Ecto neural progenitor cell (in vitro differentiated cells): Measurements from ENCODE around the gene SPRR5.

Experiments used
- DNase-seq: peaks from one replicate; pipeline ENCODE4 v3.0.0-alpha.2; 2018; ENCODE audit warnings: low spot score

SPRR5 gene

DNA sequence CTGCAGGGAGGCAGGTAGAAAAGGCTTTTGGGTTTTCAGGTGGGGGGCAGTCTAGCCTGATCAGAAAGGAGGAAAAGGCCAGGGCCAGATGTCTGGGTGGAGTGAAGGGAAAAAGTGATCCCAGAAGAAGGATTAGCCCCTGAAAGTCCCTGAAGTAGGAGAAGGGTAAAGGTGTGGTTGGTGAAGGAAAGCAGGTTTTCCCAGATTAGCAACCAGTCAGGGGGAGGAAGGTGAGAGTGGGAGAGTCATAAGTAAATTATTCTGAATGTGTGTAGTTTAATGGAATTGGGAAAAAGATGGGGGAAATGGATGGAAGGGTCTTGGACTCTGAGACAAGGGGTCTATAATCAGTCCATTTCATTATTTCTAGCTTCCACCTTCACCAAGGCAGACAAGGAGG lies 36.2 kb downstream of the SPRR5 start:
- no peak for DNase-seq

GRCh38 chr1:152983743-152984142 lies 36.7 kb downstream of the SPRR5 start, which contains the start of gene SPRR1A:
Gene SPRR1A (plus strand): TSS chr1:152984081. CDS start chr1:152985231, 1,150 bp downstream.
- no peak for DNase-seq

DNA sequence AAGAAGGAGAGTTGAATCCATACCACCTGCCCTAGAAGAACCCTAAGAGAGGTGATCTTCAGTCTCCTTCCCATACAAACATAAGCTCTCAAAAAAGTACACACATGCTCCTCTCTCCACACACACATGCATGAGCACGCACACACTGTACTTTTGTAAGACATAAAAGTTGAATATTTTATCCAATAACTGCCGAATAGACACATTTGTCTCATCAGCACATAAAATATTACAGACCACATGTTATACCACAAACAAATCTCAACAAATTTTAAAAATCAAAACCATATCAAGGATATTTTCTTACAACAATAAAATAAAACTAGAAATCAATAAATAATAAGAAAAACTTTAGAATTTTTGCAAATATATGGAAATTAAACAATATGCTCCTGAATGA lies 39.6 kb downstream of the SPRR5 start:
- no peak for DNase-seq

GRCh38 chr1:152993186-152993585 lies 46.2 kb downstream of the SPRR5 start:
- DNase-seq = no peak

DNA sequence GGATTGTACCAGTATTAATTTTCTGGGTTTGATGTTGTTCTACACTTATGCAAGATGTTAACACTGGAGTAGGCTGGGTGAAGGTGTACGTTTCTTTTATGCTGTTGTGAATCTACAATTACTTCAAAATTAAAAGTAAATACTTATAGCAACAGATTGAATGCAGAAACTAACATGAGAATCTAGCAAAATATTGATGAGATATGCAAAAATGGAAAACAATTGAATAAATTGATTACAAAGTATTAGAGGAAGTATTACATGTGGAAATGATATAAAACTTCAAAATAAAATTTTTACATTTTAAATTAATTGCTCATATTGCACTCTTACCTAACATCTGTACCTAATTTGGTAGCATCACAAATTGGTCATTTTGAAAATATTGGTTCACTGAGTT lies 48.8 kb downstream of the SPRR5 start:
- DNase-seq = no peak

GRCh38 chr1:152996633-152997400 lies 49.8 kb downstream of the SPRR5 start:
- no peak for DNase-seq

- no peak for DNase-seq
Observed at GRCh38 chr1:152997901-152998300, 50.9 kb downstream of the SPRR5 start.

DNA sequence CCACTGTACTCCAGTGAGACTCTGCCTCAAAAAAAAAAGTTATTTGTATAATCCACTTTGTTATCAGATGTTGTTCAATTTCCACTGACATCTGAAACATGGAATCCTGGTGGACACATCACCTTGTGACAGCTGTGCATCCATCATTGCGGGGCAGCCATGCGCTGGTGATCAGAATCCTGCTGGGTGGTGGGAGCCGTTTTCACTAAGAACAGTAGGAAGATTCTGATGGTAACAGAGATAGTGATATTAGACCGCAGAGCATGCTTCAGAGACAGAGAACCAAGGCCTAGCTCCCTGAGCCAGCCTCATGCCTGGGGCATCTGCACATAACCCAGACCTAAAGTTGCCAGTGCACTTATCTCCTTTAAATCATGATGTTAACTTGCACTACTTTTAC lies 51.5 kb downstream of the SPRR5 start:
- no peak for DNase-seq
